Stimulated activated CD8-positive, alpha-beta memory T cell treated with anti-CD3 and anti-CD28 coated beads, Interleukin-4, amount 100 ng/mL, for 4 hours (primary cell): ENCODE data around the gene HEPH.
"Not testable (repeated sequence)": the region's sequence is repeated elsewhere in the genome, so short reads cannot be mapped to it uniquely, and the experiment has no call there.

ENCODE experiments used
- DNase-seq, 2 donors: peaks; one replicate each; pipeline ENCODE4 v3.0.0-alpha.2; 2020; ENCODE audit warnings: low read depth in 2 of 2, low spot score in 1 of 2

Gene HEPH, protein sequence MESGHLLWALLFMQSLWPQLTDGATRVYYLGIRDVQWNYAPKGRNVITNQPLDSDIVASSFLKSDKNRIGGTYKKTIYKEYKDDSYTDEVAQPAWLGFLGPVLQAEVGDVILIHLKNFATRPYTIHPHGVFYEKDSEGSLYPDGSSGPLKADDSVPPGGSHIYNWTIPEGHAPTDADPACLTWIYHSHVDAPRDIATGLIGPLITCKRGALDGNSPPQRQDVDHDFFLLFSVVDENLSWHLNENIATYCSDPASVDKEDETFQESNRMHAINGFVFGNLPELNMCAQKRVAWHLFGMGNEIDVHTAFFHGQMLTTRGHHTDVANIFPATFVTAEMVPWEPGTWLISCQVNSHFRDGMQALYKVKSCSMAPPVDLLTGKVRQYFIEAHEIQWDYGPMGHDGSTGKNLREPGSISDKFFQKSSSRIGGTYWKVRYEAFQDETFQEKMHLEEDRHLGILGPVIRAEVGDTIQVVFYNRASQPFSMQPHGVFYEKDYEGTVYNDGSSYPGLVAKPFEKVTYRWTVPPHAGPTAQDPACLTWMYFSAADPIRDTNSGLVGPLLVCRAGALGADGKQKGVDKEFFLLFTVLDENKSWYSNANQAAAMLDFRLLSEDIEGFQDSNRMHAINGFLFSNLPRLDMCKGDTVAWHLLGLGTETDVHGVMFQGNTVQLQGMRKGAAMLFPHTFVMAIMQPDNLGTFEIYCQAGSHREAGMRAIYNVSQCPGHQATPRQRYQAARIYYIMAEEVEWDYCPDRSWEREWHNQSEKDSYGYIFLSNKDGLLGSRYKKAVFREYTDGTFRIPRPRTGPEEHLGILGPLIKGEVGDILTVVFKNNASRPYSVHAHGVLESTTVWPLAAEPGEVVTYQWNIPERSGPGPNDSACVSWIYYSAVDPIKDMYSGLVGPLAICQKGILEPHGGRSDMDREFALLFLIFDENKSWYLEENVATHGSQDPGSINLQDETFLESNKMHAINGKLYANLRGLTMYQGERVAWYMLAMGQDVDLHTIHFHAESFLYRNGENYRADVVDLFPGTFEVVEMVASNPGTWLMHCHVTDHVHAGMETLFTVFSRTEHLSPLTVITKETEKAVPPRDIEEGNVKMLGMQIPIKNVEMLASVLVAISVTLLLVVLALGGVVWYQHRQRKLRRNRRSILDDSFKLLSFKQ

DNA sequence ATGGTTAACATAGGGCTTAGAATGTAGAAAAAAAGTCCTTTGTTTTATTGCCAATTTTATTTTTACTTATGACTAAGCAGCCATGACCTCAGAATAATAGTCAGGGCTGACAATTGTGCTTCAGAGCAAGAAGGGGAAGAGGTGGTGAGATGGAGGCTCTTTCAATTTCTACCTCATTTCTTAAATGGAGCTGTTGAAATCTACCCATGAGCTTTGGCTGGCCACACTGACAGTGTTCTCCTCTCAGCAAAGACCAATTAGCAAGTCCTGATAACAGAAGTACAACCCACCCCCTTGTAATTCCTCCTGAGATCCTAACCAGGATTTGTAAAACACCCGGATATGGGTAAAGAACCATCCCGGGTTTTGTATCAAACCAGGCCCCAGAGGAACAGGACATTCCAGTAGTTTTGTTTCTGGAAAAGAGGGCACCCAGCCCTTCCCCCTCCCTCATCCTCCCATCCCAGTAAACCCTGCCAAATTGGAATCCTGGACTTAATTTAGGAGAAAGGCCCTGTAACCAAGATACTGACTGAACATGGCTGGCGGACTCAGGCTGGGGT, at the start of gene HEPH:
TSS of gene HEPH (plus strand) at position 399 of the 563 bp plus-strand sequence. CDS start 6,324 bp downstream, outside the sequence.
- DNase-seq, result no peak

DNA sequence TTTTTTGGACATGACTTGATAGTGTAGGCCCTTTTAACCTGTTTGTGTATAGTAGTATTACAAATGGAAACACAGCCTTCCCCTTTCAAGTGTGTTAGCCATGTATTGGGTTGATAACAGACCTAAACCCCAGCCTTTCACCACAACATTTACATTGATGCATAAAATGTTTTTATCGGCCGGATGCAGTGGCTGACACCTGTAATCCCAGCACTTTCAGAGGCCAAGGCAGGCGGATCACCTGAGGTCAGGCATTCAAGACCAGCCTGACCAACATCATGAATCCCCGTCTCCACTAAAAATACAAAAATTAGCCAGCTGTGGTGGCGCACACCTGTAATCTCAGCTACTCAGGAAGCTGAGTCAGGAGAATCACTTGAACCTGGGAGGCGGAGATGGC, 45.3 kb upstream of the HEPH start:
- not testable (repeated sequence) for DNase-seq

DNA sequence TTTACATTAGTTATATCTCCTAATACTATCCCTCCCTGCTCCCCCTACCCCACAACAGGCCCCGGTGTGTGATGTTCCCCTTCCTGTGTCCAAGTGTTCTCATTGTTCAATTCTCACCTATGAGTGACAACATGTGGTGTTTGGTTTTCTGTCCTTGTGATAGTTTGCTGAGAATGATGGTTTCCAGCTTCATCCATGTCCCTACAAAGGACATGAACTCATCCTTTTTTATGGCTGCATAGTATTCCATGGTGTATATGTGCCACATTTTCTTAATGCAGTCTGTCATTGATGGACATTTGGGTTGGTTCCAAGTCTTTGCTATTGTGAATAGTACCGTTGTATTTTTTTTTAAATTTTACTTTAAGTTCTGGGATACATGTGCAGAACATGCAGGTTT, 42.7 kb upstream of the HEPH start:
- not testable (repeated sequence) for DNase-seq

DNA sequence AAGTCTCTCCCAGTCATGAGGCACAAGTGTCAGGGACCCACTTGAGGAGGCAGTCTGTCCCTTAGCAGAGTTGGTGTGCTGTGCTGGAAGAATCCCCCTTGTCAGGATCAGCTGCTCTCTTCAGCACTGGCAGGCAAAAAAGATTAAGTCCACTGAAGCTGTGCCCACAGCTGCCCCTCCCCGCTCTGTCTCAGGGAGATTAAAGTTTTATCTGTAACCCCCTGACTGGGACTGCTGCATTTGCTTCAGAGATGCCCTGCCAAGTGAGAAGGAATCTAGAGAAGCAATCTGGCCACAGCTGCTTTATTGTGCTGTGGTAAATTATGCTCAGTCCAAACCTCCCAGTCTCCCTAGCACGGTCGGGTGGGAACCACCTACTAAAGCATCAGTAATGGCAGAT, 37.4 kb upstream of the HEPH start:
- no peak for DNase-seq

DNA sequence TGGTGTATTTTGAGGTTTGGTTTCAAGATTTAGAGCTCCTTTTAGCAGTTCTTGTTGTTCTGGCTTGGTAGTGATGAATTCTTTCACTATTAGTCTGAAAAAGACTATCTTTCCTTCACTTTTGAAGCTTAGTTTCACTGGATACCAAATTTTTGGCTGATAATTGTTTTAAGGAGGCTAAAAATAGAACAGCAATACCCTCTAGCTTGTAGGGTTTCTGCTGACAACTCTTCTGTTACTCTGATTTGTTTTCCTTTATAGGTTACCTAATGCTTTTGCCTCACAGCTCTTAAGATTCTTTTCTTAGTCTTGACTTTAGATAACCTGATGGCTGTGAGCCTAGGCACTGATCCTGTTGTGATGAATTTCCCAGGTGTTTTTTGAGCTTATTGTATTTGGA, 33.6 kb upstream of the HEPH start:
- no peak for DNase-seq

DNA sequence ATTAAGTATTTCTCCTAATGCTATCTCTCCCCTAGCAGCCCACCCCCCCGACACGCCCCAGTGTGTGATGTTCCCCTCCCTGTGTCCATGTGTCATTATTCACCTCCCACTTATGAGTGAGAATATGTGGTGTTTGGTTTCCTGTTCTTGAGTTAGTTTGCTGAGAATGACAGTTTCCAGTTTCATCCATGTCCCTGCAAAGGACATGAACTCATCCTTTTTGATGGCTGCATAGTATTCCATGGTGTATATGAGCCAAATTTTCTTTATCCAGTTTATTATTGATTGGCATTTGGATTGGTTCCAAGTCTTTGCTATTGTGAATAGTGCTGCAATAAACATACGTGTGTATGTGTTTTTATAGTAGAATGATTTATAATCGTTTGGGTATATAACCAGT, 28.8 kb upstream of the HEPH start:
- not testable (repeated sequence) for DNase-seq

DNA sequence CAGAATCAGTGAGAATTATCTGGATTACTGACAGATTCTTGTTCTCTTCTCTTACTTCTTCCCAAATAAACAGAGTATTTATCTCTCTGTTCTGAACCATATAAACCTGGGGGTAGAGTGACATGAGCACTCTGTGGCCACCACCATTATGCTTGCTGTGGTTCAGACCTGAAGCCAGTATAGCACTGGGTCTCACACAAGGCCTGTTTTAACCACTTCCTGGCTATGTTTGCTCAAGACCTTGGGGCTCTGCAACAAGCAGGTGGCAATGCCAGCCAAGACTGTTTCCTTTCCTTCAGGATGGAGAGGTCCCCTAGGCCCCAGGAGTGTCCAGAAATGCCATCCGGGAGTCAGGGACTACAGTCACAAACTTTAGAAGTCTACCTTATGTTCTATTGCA, 21.7 kb upstream of the HEPH start:
- no peak for DNase-seq

DNA sequence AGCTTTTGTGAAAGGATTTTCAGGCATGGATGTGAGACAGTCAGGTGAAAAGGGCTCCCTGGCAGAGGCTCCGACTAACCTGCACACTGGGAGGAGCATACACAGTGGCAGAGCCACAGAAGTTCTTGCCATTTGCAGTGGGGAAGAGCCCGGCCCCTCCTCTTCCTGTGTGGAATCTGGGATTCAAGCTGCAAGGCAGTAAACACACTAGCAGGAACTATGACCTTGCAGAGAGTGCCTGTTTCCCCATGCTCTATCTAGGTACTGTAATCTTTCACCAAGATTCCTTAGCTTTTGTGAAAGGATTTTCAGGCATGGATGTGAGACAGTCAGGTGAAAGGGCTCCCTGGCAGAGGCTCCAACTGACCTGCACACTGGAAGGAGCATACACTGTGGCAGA, 19.8 kb upstream of the HEPH start:
- no peak for DNase-seq

DNA sequence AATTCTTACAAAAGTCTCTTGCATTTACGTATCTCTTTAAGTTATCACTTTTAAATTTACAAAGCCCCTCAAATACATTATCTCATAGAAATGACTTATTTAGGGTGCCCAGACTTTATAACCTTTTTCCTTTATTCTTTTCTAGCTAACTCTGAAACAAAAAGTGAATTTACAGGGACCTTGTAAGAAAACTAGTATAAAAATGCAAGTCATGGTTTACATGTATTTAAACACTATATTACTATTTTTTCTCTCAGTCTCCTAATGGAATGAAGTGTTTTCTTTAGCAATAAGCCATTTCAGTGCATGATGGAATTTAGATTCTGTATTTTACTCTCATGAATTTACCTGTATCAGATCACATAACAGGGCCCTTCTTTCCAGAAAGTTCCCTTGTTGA, 14.5 kb upstream of the HEPH start:
- no peak for DNase-seq

DNA sequence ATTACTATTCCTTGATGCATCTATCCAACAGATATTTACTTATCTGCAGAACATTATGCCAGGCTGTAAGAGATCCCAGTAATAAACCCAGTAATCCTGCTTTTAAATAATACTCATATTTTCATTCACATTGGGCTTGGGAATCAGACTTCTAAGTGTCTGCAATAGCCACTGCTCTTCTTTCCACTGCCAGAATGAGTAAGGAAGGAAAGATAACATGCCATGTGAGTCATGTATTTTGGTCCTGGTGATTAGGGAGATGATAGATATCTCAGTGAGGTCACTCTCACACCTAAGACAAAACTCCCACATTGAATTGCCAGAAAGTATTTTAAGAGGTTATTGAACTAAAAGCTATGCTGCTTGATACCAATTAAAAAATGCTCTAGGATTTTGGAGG, 13.9 kb upstream of the HEPH start:
- no peak for DNase-seq

DNA sequence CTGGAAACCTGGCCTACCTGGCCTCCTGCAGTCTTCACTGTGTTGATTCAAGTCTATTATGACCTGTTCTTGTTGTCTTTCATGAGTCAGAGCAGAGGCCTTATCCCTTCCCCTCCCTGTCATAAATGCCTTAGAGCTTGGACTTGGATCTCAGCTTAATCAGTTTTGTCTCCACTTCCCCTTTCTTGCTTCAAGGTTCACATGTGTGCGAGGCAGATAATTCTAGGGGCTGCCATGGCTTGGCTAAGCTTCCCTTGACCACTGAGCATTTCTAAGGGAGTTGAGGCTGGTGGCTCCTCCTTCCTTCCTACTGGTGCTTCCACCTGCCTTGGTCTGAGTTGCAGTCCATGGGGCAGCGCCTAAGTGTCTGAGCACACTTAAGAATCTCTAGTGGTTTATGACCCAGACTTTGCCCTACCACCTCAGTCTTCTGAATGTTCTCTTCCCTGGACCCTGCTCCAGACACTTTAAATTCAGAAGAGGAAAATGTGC, 1.7 kb upstream of the HEPH start:
- no peak for DNase-seq

DNA sequence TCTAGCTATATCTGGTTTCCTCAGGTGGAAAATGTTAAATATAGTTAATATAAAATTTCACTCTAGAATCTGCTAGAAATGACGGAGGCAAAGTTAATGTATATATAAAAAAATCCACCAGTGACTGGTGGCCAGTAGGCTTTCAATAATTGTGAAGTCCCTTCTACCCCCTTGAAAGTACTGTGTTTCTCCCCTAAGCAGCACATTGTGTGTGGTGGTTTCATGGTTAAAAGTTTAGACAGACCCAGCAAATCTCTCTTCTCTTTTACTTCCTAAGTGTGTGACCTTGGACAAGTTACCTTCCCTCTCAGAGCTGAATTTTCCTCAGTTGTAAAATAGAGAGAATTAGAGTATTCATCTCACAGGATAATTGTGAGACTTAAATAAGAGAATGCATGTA, 600 bp upstream of the HEPH start:
- DNase-seq, result no peak

DNA sequence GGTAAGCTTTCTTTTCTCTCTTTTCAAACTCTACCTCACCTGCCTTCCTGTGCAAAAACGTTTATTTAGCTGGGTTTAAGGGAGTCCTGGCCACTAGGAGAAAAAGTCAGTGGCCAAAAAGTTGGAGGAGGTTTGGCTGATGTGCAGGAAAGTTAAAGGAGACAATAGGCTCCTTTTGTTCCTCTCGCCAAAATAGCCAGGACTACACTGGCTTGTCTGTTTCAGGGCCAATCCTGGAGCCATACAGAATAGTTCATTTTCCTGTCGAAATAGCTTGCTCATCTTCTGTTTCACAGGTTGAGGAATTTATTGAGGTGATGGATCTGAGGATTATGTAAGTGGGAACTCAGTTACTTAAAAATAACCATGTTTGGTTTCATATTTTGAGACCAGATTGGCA, 423 bp downstream of the HEPH start:
- DNase-seq, result no peak

DNA sequence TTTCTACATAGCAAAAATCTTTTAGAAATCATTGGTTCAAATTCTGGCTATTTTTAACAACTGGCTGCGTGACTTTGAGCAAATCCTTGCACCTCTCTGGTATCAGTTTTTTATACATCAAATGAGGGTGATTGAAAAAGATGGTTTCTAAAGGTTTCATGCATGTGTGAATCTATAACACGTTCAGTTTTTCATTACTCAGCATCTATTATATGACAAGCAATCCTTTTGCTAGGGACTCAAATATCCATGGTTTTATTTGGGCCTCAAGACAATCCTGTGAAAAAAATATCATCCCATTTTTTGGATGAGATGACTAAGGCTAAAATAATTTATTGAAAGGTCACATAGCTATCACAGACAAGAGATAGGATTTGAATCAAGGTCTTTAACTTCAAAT, 884 bp downstream of the HEPH start:
- DNase-seq, result no peak

DNA sequence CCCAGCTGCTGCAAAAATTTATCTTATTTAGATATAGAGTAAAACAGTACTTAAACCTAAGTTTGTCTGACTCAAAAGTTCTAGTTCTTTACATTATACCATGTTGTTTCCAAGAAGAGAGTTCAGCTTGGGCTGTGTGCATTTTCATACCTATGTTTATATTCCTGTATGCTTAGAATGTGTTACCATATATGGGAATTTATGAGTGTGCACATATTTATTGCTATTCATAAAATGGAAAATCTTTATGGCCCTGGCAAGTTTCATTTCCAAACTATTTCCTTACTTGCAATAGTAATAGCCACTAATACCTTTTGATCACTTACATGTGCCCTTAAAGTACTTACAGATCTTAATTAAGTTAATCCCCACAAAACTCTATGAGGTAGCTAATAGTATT, 2.6 kb downstream of the HEPH start:
- DNase-seq, result no peak

DNA sequence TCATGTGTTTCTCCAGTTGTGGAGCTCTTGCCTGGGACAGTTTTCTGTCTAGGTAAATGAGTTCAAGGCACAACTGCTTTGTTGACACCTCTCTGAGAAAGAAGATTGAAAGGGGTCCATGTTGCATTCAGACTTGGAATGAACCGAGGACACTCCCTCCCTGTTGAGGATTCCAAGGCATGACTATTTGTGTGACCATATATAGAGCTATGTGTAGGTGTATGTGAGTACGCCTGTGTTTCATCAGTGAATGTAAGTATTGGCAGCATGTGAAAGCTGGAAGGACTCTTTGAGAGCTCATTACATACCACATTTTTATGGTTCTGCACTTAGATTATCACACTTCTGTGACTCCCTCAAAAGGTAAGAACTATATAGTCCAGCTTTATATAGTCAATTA, 3.4 kb downstream of the HEPH start:
- no peak for DNase-seq

DNA sequence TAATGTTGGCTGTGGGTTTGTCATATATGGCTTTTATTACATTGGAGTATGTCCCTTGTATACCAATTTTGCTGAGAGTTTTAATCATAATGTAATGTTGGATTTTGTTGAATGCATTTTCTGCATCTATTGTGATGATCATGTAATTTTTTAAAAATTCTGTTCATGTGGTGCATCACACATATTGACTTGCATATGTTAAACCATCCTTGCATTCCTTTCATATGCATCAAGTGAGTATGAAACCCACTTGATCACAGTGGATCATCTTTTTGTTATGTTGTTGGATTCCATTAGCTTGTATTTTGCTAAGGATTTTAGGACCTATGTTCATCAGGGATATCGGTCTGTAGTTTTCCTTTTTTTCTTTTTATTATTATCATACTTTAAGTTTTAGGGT, 12.1 kb downstream of the HEPH start:
- no peak for DNase-seq

DNA sequence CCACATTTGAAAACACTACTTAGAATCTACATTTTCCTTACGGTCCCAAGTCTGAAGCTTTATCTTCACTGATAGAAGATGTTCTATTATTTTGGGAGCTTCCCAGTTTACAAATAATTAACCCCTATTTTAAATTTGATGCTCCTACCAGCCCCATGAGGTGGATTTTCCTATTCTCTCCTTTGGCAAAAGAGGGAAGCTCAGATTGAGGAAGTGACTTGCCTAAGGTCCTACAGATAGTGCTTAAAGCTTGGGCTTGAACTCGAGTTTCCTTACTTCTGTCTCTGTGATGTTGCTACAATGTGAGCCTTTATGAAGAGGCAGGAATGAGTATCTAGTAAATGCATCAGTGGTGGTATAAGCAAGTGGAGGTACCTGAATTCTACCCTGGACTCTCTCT, 27.5 kb downstream of the HEPH start:
- DNase-seq, result no peak

DNA sequence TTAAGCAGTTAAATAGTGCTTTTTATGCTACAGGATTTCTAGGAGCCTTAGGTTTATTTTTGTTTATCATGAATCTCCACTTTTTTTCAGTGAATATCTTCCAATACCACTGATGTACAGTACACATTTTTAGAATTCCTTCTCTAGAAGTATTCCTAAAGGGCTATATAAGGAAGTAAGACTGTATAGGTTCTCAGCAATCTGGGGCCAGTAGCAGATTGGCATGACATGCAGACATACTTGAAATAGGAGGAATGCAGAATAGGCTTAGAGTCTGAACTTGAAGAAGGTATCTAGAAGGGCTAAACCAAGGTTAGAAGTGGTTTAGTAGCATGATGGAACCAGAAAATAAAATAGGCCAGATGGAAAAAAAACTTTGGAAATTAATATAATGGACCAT, 29.8 kb downstream of the HEPH start:
- no peak for DNase-seq

DNA sequence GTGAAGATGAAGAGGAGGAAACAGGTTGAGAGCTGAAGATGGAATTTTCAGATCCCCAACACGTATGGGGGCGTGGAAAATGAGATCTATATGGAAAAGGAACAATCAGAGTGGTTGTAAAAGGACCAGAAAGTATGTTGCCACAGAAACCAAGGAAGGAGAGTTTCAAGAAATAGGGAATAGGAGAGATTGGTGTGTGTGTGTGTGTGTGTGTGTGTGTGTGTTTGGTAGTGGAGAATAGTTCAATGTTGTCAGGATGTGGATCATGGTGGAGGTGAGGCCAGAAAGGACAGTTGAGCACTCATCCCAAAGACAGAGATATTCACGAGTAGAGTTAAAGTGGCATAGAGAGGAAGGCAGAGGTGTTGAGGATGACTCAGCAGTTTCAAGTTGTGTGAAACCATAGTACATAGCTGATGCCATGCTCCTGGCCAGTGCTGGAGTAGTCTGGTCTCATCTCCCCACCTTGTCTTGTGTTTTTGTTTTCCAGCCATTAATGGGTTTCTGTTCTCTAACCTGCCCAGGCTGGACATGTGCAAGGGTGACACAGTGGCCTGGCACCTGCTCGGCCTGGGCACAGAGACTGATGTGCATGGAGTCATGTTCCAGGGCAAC, 36.1 kb downstream of the HEPH start:
- DNase-seq, result no peak
